Natural killer cell (primary cell): ENCODE data around the gene RAB27A. TPM values are rescaled to one million over a fixed set of nuclear protein-coding genes. Genes with fewer than 3 reads are reported as not detected.

Experiments used
- ATAC-seq, 3 donors: fragments of 150-1000 bp in 2 of 3; fragments of 200-7000 bp in 1 of 3; cut with Tn5 transposase; 1 replicate in 1 of 3; 2 replicates in 2 of 3; pipeline ENCODE4 v1.10.0; 2021; ENCODE audit warnings: mild to moderate bottlenecking in 2 of 3, moderate library complexity in 2 of 3
- DNase-seq, 2 donors: peaks; one replicate each; pipeline versions ENCODE4 v3.0.0 to v3.0.0-alpha.2; 2013 to 2021; ENCODE audit warnings: mixed read lengths in 1 of 2
- H3K27ac ChIP-seq: one replicate; pipeline ENCODE4 v1.5.1; 2013; ENCODE audit warnings: mild to moderate bottlenecking, low read length
- H3K27me3 ChIP-seq: one replicate; pipeline ENCODE4 v1.6.1; 2013; ENCODE audit warnings: low read length; ENCODE audit not compliant: control insufficient read depth, insufficient read depth
- H3K36me3 ChIP-seq: one replicate; pipeline ENCODE4 v1.6.1; 2013; ENCODE audit warnings: low read length; ENCODE audit not compliant: control insufficient read depth, insufficient read depth
- H3K4me1 ChIP-seq: one replicate; pipeline ENCODE4 v1.6.1; 2013; ENCODE audit warnings: low read length; ENCODE audit not compliant: control insufficient read depth, insufficient read depth
- H3K4me3 ChIP-seq: one replicate; pipeline ENCODE4 v1.5.1; 2013; ENCODE audit warnings: low read length
- H3K9me3 ChIP-seq: one replicate; pipeline ENCODE4 v1.6.1; 2013; ENCODE audit warnings: low read length; ENCODE audit not compliant: control insufficient read depth, insufficient read depth
- H3K27ac Mint-ChIP-seq, 2 donors: one replicate each; pipeline ENCODE4 v1.8.0; 2022; ENCODE audit warnings: mild to moderate bottlenecking in 2 of 2, mixed read lengths in 2 of 2, moderate library complexity in 1 of 2
- H3K27me3 Mint-ChIP-seq, 2 donors: one replicate each; pipeline ENCODE4 v1.8.0; 2022; ENCODE audit warnings: low read depth in 2 of 2, mixed read lengths in 2 of 2
- H3K36me3 Mint-ChIP-seq: one replicate; pipeline ENCODE4 v1.8.0; 2022; ENCODE audit warnings: mixed read lengths
- H3K4me1 Mint-ChIP-seq, 2 donors: one replicate each; pipeline ENCODE4 v1.8.0; 2022; ENCODE audit warnings: mixed read lengths in 2 of 2
- H3K4me3 Mint-ChIP-seq: one replicate; pipeline ENCODE4 v1.8.0; 2022; ENCODE audit warnings: mild to moderate bottlenecking, moderate library complexity, mixed read lengths
- H3K9me3 Mint-ChIP-seq, 2 donors: one replicate each; pipeline ENCODE4 v1.8.0; 2022; ENCODE audit warnings: mixed read lengths in 2 of 2
- WGBS: methylation state at CpG from one replicate; pipeline ENCODE4 v1.1.7; 2013; ENCODE audit warnings: missing lambda C conversion rate; ENCODE audit not compliant: insufficient coverage; 5-methylcytosine and 5-hydroxymethylcytosine counted together
- intact Hi-C: fragments of 100-400 bp; cut with micrococcal nuclease; formaldehyde crosslinking; loops from one replicate; pipeline ENCODE4 v1.14.2; 2022
- total RNA-seq, 4 donors: library from RNA; stranded (reverse); fragments of 120-200 nt in 1 of 4; gene quantifications; one replicate each; pipeline versions ENCODE4 v1.2.3 to v1.2.4, GENCODE V29; 2013 to 2022
- TF ChIP-seq, protein P1 (sequence below): fragments of 200-600 bp; IDR thresholded peaks from one replicate; pipeline ENCODE4 v1.8.0; 2022; ENCODE audit warnings: antibody characterized with exemption

RAB27A gene
- total RNA-seq, result 100 to 1,000 TPM in 1 of 3 donors, 10 to 100 TPM in 2; 90.0 to 111 (median 98.1) TPM
- total RNA-seq (2013), result 51.2 TPM

DNA sequence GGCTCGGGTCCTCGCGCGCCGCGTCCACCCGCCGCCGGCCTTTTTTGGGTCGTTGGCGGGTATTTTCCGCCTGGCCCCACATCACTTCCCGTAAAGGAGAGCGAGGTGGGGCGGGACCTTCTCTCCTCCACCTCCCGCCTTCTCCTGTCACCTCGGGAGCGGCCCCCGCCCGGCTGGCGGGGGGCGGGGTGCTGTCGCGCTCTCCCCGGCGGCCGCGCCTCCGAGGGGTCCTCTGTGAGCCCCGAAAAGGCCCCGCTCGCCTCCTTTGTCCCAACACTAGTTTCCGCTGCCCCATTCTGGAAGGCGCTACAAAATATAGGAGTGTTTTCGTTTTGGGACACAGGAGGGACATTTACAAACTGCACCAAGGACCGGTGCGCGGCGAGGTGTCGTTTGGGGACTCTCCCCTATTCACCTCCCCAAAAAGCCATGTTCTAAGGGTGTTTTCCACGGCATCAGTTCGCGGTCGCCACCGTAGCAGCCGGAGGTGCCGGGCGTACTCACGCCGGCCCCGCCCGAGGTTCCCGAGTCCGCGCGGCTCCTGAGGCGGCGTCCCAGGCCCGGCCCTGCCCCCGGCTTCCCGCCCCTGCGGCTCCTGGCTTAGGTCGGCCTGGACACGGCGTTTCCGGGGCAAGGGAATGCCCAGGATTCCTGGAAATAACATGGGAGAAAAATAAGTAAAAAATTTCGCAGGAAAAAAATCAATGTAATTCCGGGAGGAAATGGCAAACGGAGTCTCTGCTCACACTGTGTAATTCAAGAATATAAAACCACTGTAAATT, at the start of gene RAB27A:
TSS of gene RAB27A (minus strand) at position 68 of the 782 bp plus-strand sequence. CDS start 54,879 bp downstream, outside the sequence.
- ATAC-seq, result peak; percentile 76 to 84 (median 81)
- intact Hi-C loops, result loop anchor here (1.0 to 10.0 kb wide), 5 partner anchors 8 to 115 kb away; partner anchors contain the start of genes CCPG1 and PIERCE2
- TF ChIP-seq, protein P1, sequence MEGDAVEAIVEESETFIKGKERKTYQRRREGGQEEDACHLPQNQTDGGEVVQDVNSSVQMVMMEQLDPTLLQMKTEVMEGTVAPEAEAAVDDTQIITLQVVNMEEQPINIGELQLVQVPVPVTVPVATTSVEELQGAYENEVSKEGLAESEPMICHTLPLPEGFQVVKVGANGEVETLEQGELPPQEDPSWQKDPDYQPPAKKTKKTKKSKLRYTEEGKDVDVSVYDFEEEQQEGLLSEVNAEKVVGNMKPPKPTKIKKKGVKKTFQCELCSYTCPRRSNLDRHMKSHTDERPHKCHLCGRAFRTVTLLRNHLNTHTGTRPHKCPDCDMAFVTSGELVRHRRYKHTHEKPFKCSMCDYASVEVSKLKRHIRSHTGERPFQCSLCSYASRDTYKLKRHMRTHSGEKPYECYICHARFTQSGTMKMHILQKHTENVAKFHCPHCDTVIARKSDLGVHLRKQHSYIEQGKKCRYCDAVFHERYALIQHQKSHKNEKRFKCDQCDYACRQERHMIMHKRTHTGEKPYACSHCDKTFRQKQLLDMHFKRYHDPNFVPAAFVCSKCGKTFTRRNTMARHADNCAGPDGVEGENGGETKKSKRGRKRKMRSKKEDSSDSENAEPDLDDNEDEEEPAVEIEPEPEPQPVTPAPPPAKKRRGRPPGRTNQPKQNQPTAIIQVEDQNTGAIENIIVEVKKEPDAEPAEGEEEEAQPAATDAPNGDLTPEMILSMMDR, result no peak
- Mint-ChIP-seq H3K27me3 (no peaks in the 10 kb centered on the region), H3K4me3 (peak within 1 kb of the TSS; percentile 92), H3K27ac (peak within 1 kb of the TSS; percentile 93 to 99), H3K9me3 (no peaks in the 10 kb centered on the region), H3K4me1 (peaks cover 46 to 47% of the 10 kb centered on the region in 2 donors), H3K36me3 (no peaks in the 10 kb centered on the region)
- DNase-seq, result peak; percentile 74 to 91
- under 1% methylated on average over 69 of the region's 69 CpGs for WGBS
- H3K4me3 ChIP-seq, result peak within 1 kb of the TSS; percentile 80
- peak within 1 kb of the TSS; percentile 91 for H3K27ac ChIP-seq
- H3K27me3 ChIP-seq, result no peaks in the 10 kb centered on the region
- peaks cover 24% of the 10 kb centered on the region for H3K4me1 ChIP-seq
- H3K9me3 ChIP-seq, result no peaks in the 10 kb centered on the region
- H3K36me3 ChIP-seq, result no peaks in the 10 kb centered on the region

DNA sequence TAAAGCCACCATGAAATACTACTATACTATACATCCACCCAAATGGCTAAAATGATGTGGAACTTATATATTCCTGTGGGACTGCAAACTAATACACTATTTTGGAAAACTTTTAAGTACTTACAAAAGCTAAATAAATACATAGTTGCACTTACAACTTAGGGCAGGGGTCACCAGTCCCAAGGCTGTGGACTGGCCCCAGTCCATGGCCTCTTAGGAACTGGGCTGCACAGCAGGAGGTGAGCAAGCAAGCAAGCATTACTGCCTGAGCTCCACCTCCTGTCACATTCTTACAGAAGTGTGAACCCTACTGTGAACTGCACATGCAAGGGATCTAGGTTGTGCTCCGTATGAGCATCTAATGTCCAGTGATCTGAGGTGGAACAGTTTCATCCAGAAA, 47.5 kb upstream of the RAB27A start:
- H3K36me3 Mint-ChIP-seq, result no peaks in the 10 kb centered on the region
- Histone ChIP-seq H3K27me3 (no peaks in the 10 kb centered on the region), H3K4me3 (no peak overlapping the region), H3K36me3 (peaks cover 53% of the 10 kb centered on the region), H3K27ac (no peak overlapping the region), H3K4me1 (no peaks in the 10 kb centered on the region), H3K9me3 (no peaks in the 10 kb centered on the region)
- no peaks in the 10 kb centered on the region for H3K27me3 Mint-ChIP-seq
- H3K4me3 Mint-ChIP-seq, result no peak overlapping the region
- intact Hi-C loops, result no loop called here
- ATAC-seq, result no peak
- no peaks in the 10 kb centered on the region for H3K9me3 Mint-ChIP-seq
- H3K4me1 Mint-ChIP-seq, result peaks cover 0 to 6% of the 10 kb centered on the region in 2 donors
- WGBS, result 88% methylated on average over 1 of the region's 1 CpG
- H3K27ac Mint-ChIP-seq, result no peak overlapping the region
- TF ChIP-seq, protein P1, result no peak
- DNase-seq, result no peak

DNA sequence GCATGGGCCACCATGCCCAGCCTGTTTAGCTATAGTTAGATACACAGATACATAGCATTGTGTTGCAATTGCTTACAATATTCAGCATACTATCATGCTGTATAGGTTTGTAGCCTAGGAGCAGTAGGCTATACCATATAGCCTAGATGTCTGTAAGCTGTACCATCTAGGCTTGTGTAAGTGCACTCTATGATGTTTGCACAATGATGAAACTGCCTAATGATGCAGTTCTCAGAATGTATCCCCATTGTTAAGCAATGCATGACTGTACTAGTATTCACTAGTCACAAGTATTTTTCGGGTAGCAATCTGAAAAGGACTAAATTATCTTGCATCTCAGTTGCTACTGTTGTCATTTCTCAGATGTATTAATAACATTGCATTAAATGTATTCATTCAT, 45.4 kb upstream of the RAB27A start:
- TF ChIP-seq, protein P1, result no peak
- Histone ChIP-seq H3K36me3 (peaks cover 65% of the 10 kb centered on the region), H3K27ac (no peak overlapping the region), H3K9me3 (no peaks in the 10 kb centered on the region), H3K4me3 (no peak overlapping the region), H3K4me1 (no peaks in the 10 kb centered on the region), H3K27me3 (no peaks in the 10 kb centered on the region)
- H3K27ac Mint-ChIP-seq, result no peak overlapping the region
- no peak overlapping the region for H3K4me3 Mint-ChIP-seq
- no peaks in the 10 kb centered on the region for H3K27me3 Mint-ChIP-seq
- no CpG with 5 or more reads among the region's 1 CpG for WGBS
- H3K9me3 Mint-ChIP-seq, result no peaks in the 10 kb centered on the region
- peaks cover 0 to 6% of the 10 kb centered on the region in 2 donors for H3K4me1 Mint-ChIP-seq
- ATAC-seq, result no peak
- intact Hi-C loops, result no loop called here
- no peak for DNase-seq
- no peaks in the 10 kb centered on the region for H3K36me3 Mint-ChIP-seq
